CD4-positive, alpha-beta T cell (primary cell): ENCODE results near the gene AHDC1. TPM values are rescaled to one million over a fixed set of nuclear protein-coding genes. Genes with fewer than 3 reads are reported as not detected.

Experiments used
- ATAC-seq: fragments of 200-7000 bp; cut with Tn5 transposase; one replicate; pipeline ENCODE4 v1.10.0; 2022; ENCODE audit warnings: mild to moderate bottlenecking; ENCODE audit not compliant: poor library complexity
- CTCF ChIA-PET: fragments of 350-600 bp; sonication (Branson Sonifier 250); formaldehyde crosslinking; loops from one replicate; lab custom pipeline; 2021; ENCODE audit warnings: antibody characterized with exemption, inconsistent platforms; lab: Charles Lee
- POLR2A ChIA-PET: fragments of 350-600 bp; sonication (Branson Sonifier 250); formaldehyde crosslinking; loops from one replicate; lab custom pipeline; 2021; ENCODE audit warnings: antibody characterized with exemption, inconsistent platforms; lab: Charles Lee
- DNase-seq, 14 experiments: peaks; one replicate each; pipeline ENCODE4 v3.0.0-alpha.2; 2013 to 2020; ENCODE audit warnings: mixed read lengths in 2 of 14
- H3K27ac ChIP-seq, 2 donors: one replicate each; pipeline versions ENCODE4 v1.5.1 to v1.7.0; 2013; ENCODE audit warnings: low read length in 2 of 2, low read depth in 1 of 2, mild to moderate bottlenecking in 1 of 2
- H3K27me3 ChIP-seq, 2 experiments: 1 replicate in 1 of 2; 2 replicates in 1 of 2; pipeline versions ENCODE4 v1.6.1 to v1.7.0; 2013; ENCODE audit warnings: low read length in 2 of 2, control low read depth in 1 of 2, mild to moderate bottlenecking in 1 of 2, moderate library complexity in 1 of 2; ENCODE audit not compliant: insufficient read depth in 2 of 2, control insufficient read depth in 1 of 2
- H3K36me3 ChIP-seq: one replicate; pipeline ENCODE4 v1.6.1; 2013; ENCODE audit warnings: low read length, control low read depth; ENCODE audit not compliant: insufficient read depth
- H3K4me1 ChIP-seq: one replicate; pipeline ENCODE4 v1.6.1; 2013; ENCODE audit warnings: low read length, control low read depth; ENCODE audit not compliant: insufficient read depth
- H3K4me3 ChIP-seq: one replicate; pipeline ENCODE4 v1.5.1; 2013; ENCODE audit warnings: mild to moderate bottlenecking, low read length, moderate library complexity
- H3K9me3 ChIP-seq, 2 experiments: 1 replicate in 1 of 2; 2 replicates in 1 of 2; pipeline versions ENCODE4 v1.6.1 to v1.7.0; 2013; ENCODE audit warnings: low read length in 2 of 2, mild to moderate bottlenecking in 2 of 2, control low read depth in 1 of 2, moderate library complexity in 1 of 2; ENCODE audit not compliant: control insufficient read depth in 1 of 2, insufficient read depth in 1 of 2
- H3K27ac Mint-ChIP-seq: one replicate; pipeline ENCODE4 v1.8.0; 2020; ENCODE audit warnings: mixed read lengths
- H3K27me3 Mint-ChIP-seq: one replicate; pipeline ENCODE4 v1.8.0; 2021; ENCODE audit warnings: mixed read lengths
- H3K36me3 Mint-ChIP-seq: one replicate; pipeline ENCODE4 v1.8.0; 2021; ENCODE audit warnings: low read depth, mixed read lengths
- H3K4me1 Mint-ChIP-seq: one replicate; pipeline ENCODE4 v1.8.0; 2021; ENCODE audit warnings: low read depth, mixed read lengths
- H3K4me3 Mint-ChIP-seq: one replicate; pipeline ENCODE4 v1.8.0; 2020; ENCODE audit warnings: mild to moderate bottlenecking, mixed read lengths
- H3K9me3 Mint-ChIP-seq: one replicate; pipeline ENCODE4 v1.8.0; 2020; ENCODE audit warnings: mixed read lengths
- CTCF ChIP-seq: fragments of 200-600 bp; IDR thresholded peaks from one replicate; pipeline ENCODE4 v1.8.0; 2022; ENCODE audit warnings: antibody characterized with exemption, mild to moderate bottlenecking
- intact Hi-C, 2 experiments: fragments of 100-400 bp; cut with DNase I in 1 of 2; cut with micrococcal nuclease in 1 of 2; formaldehyde crosslinking; loops; one replicate each; pipeline versions ENCODE4 v1.15.1 to v1.9.0; 2023 to 2025; cut with DNase I, micrococcal nuclease
- total RNA-seq, 174 experiments: library from RNA in 2 of 174; stranded (reverse) in 2 of 174; gene quantifications; one replicate each; pipeline ENCODE4 v1.2.3 and lab custom pipeline; 2021 to 2026

AHDC1 gene
- total RNA-seq, 2 experiments from 2014 or later, result 20.8 to 22.9 TPM

- no peak for ATAC-seq
- intact Hi-C loops, result loop anchor here (2.0 to 5.0 kb wide), 2 partner anchors 36 to 45 kb away; no protein-coding TSS in a partner anchor
- POLR2A ChIA-PET, result interaction anchor here (1.7 kb wide), 1 partner anchor 77 kb away, joined by 7 read pairs; the partner anchor contains the start of gene WASF2
Observed at GRCh38 chr1:27567146-27567526, 36.8 kb downstream of the AHDC1 start.

GRCh38 chr1:27566462-27567145 lies 37.3 kb downstream of the AHDC1 start:
- Histone ChIP-seq H3K9me3 (no peaks in the 10 kb centered on the region), H3K4me1 (peaks cover 26% of the 10 kb centered on the region), H3K27ac (no peak overlapping the region), H3K27me3 (no peaks in the 10 kb centered on the region), H3K4me3 (no peak overlapping the region), H3K36me3 (no peaks in the 10 kb centered on the region)
- no peaks in the 10 kb centered on the region for H3K27me3 Mint-ChIP-seq
- no peaks in the 10 kb centered on the region for H3K36me3 Mint-ChIP-seq
- no peak for TF ChIP-seq CTCF
- no peak for ATAC-seq
- DNase-seq, result no peak
- peaks cover 46% of the 10 kb centered on the region for H3K4me1 Mint-ChIP-seq
- H3K9me3 Mint-ChIP-seq, result no peaks in the 10 kb centered on the region
- CTCF ChIA-PET, result interaction anchor here (0.7 to 6.3 kb wide), 3 partner anchors 10 to 40 kb away, joined by 4 to 72 read pairs (median 56); partner anchors contain the start of gene AHDC1
- H3K4me3 Mint-ChIP-seq, result no peak overlapping the region
- H3K27ac Mint-ChIP-seq, result no peak overlapping the region
- POLR2A ChIA-PET, result no interaction called here
- intact Hi-C loops, result loop anchor here (2.0 to 5.0 kb wide), 2 partner anchors 36 to 44 kb away; no protein-coding TSS in a partner anchor

More at GRCh38 chr1:27567146-27567526, 36.8 kb downstream of the AHDC1 start:
- Mint-ChIP-seq H3K4me3 (no peak overlapping the region), H3K9me3 (no peaks in the 10 kb centered on the region), H3K27me3 (no peaks in the 10 kb centered on the region), H3K4me1 (peaks cover 47% of the 10 kb centered on the region), H3K36me3 (no peaks in the 10 kb centered on the region), H3K27ac (no peak overlapping the region)
- no peak for DNase-seq
- H3K4me3 ChIP-seq, result no peak overlapping the region
- CTCF ChIA-PET, result interaction anchor here (1.0 to 6.3 kb wide), 4 partner anchors 10 to 141 kb away, joined by 3 to 72 read pairs (median 40); partner anchors contain the start of gene AHDC1
- no peaks in the 10 kb centered on the region for H3K27me3 ChIP-seq
- no peak overlapping the region for H3K27ac ChIP-seq
- TF ChIP-seq CTCF, result no peak
- no peaks in the 10 kb centered on the region for H3K9me3 ChIP-seq
- peaks cover 28% of the 10 kb centered on the region for H3K4me1 ChIP-seq
- H3K36me3 ChIP-seq, result no peaks in the 10 kb centered on the region

- intact Hi-C loops, result loop anchor here in 1 of 2 experiments (5.0 kb wide), 1 partner anchor 43 kb away; no protein-coding TSS in a partner anchor
- TF ChIP-seq CTCF, result no peak
- Histone ChIP-seq H3K9me3 (no peaks in the 10 kb centered on the region), H3K4me3 (no peak overlapping the region), H3K36me3 (no peaks in the 10 kb centered on the region), H3K27me3 (no peaks in the 10 kb centered on the region), H3K4me1 (peaks cover 26% of the 10 kb centered on the region), H3K27ac (no peak overlapping the region)
- CTCF ChIA-PET, result no interaction called here
- H3K4me3 Mint-ChIP-seq, result no peak overlapping the region
- H3K4me1 Mint-ChIP-seq, result peaks cover 41% of the 10 kb centered on the region
- H3K36me3 Mint-ChIP-seq, result no peaks in the 10 kb centered on the region
- no peak for ATAC-seq
- POLR2A ChIA-PET, result no interaction called here
- H3K27ac Mint-ChIP-seq, result no peak overlapping the region
- no peak for DNase-seq
- no peaks in the 10 kb centered on the region for H3K27me3 Mint-ChIP-seq
- no peaks in the 10 kb centered on the region for H3K9me3 Mint-ChIP-seq
Observed at GRCh38 chr1:27564710-27565649, 39.0 kb downstream of the AHDC1 start.
